ENCODE measurements around the gene SCN1A.

DNA sequence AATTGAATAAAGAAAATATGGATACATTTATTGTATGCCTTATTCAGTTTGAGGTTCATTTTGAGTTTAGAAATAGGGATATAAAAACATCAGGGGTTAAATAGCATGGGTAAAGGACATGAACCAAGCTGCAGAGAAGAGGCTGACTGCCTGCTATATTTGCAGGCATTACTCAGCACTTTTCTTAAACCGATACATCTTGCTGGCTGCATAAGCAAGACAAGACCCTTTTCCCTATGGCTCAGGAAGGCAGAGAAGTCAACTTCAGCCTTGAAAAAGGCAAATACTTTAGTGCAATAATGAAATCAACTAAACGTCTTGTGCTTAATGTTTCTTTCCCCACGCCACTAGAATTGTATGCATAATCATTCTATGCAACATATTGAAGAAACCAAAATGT, 36.4 kb downstream of the SCN1A start:
- TF ChIP-seq POLR2A (IDR thresholded peaks at IDR 0.05) (no peak), POLR2AphosphoS5 (IDR thresholded peaks at IDR 0.05; ENCODE audit: insufficient read depth in 1 of 2, low read depth in 1 of 2) (no peak)
- TF ChIP-seq, protein P1, sequence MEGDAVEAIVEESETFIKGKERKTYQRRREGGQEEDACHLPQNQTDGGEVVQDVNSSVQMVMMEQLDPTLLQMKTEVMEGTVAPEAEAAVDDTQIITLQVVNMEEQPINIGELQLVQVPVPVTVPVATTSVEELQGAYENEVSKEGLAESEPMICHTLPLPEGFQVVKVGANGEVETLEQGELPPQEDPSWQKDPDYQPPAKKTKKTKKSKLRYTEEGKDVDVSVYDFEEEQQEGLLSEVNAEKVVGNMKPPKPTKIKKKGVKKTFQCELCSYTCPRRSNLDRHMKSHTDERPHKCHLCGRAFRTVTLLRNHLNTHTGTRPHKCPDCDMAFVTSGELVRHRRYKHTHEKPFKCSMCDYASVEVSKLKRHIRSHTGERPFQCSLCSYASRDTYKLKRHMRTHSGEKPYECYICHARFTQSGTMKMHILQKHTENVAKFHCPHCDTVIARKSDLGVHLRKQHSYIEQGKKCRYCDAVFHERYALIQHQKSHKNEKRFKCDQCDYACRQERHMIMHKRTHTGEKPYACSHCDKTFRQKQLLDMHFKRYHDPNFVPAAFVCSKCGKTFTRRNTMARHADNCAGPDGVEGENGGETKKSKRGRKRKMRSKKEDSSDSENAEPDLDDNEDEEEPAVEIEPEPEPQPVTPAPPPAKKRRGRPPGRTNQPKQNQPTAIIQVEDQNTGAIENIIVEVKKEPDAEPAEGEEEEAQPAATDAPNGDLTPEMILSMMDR (IDR thresholded peaks at IDR 0.05): no peak

All from vagina (tissue), 2 donors.